ENCODE data around the gene GJB6. TPM values are rescaled to one million over a fixed set of nuclear protein-coding genes. Genes with fewer than 3 reads are reported as not detected.

Gene GJB6
- total RNA-seq, 1 donor from 2014 or later: not detected

GRCh38 chr13:20206698-20207235, 25.4 kb downstream of the GJB6 start:
- no peak for DNase-seq (ENCODE audit: low read depth)
- H3K4me3 ChIP-seq (ENCODE audit: low read depth, low read length): no peak overlapping the region
- TF ChIP-seq CTCF (conservative IDR thresholded peaks at IDR 0.05; ENCODE audit: low read depth, low read length): no peak

GRCh38 chr13:20206065-20206697, 25.9 kb downstream of the GJB6 start:
- DNase-seq (ENCODE audit: low read depth): no peak
- H3K4me3 ChIP-seq (ENCODE audit: low read depth, low read length): no peak overlapping the region
- no peak for TF ChIP-seq CTCF (conservative IDR thresholded peaks at IDR 0.05; ENCODE audit: low read depth, low read length)

- DNase-seq (ENCODE audit: low read depth): no peak
- no peak for TF ChIP-seq CTCF (conservative IDR thresholded peaks at IDR 0.05; ENCODE audit: low read depth, low read length)
- H3K4me3 ChIP-seq (ENCODE audit: low read depth, low read length): no peak overlapping the region
Measured at GRCh38 chr13:20198781-20199180, 33.3 kb downstream of the GJB6 start.

- peak; percentile 79 for TF ChIP-seq CTCF (conservative IDR thresholded peaks at IDR 0.05; ENCODE audit: low read depth, low read length)
- no peak overlapping the region for H3K4me3 ChIP-seq (ENCODE audit: low read depth, low read length)
- no peak for DNase-seq (ENCODE audit: low read depth)
Measured at GRCh38 chr13:20197361-20197834, 34.7 kb downstream of the GJB6 start.

- H3K4me3 ChIP-seq (ENCODE audit: low read depth, low read length): no peak overlapping the region
- no peak for DNase-seq (ENCODE audit: low read depth)
- TF ChIP-seq CTCF (conservative IDR thresholded peaks at IDR 0.05; ENCODE audit: low read depth, low read length): no peak
Measured at GRCh38 chr13:20195801-20196200, 36.3 kb downstream of the GJB6 start.

GRCh38 chr13:20193907-20194631, 38.0 kb downstream of the GJB6 start:
- TF ChIP-seq CTCF (conservative IDR thresholded peaks at IDR 0.05; ENCODE audit: low read depth, low read length): no peak
- no peak for DNase-seq (ENCODE audit: low read depth)
- no peak overlapping the region for H3K4me3 ChIP-seq (ENCODE audit: low read depth, low read length)

Data from epithelial cell of proximal tubule (primary cell).